GM19324 (cell line): ENCODE data around the gene ACTR8.

Experiments
- ATAC-seq: cut with Tn5 transposase; IDR thresholded peaks from one replicate; pipeline ENCODE4 v1.9.1; 2021; ENCODE audit warnings: mild to moderate bottlenecking, moderate library complexity; ENCODE audit not compliant: unreplicated experiment, low FRiP score

ACTR8 gene

DNA sequence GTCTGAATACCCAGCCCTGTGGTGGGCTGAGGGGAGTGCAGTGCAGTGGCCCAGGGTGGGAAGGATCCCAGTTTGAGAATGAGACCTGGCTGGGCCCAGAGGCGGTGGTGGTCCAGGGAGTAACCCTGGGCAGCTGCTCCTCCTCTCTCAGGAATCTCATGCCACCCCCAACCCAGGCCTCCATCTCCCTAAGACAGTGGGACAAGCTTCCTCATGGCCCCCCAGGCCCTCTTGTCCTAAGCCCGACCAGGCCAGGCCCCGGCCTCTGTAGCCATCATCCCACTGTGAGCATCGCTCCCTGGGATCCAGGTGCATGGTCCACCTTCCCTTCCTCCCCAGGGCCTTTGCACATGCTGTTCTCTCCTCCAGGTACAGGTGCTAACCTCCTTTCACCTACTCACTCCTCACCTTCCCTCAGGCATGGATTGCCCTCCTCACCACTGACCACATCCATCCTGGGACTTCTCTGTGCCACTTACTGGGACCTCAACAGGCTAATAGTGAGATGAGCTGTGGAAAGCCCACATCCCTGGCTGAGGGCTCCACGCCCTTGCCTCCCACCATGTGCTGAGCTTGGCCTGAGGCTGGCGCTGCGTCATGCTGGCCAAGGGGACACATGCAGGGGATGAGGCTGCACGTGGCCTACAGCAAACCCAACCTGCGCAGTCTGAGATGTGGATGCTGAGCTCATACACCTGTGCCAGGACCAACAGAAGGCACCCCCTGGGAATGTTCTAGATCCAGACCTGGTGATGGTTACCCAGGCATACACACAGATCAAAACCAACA, 45.7 kb downstream of the ACTR8 start:
- ATAC-seq: no peak

DNA sequence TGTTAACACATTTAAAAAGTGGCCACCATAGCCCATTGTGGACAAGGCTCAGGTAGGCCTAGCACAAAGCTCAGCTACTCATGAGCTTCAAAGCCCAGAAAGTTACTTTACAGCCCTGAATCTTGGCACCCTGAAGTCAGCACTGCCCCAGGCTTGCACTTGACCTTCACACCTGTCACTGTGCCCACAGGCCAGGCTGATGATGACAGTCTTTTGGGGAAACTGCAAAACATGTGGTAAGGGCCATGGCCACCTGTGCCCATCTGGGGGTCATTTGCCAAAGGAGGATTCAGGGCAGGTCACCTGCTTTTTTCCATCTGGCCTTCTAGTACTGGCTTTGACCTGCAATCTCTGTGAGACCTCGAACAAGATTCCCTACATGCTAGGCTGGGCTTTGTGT, 46.7 kb downstream of the ACTR8 start:
- no peak for ATAC-seq

DNA sequence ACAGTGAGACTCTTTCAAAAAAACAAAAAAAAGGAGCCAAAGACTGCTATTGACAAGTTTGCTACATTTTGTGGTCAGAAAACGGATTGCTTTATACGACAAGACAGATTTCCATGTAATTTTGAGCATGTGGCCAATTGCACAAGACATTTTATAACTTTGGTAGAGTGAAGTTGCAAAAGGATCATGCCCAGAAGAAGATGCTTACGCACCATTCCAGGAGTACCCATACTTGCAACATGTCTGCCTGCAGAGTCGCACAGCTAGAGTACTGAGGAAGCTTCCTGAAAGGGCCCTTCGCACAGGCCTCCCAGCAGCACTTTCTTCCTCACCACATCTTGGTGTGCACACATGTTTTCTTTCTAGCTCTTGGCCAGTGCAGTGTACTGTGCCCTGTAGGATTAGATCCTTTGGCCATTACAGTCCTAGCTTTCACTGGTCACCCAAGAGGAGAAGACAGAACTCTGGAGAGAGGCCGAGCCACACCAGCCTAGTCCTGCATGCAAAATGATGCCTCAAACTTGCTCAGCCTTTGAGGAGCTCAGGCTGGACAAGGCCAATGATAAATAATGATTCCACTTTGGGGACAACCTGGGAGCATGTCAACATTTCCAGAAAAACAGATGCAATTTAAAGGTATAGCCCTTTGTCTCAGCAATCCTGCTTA, 47.4 kb downstream of the ACTR8 start:
- ATAC-seq: no peak

DNA sequence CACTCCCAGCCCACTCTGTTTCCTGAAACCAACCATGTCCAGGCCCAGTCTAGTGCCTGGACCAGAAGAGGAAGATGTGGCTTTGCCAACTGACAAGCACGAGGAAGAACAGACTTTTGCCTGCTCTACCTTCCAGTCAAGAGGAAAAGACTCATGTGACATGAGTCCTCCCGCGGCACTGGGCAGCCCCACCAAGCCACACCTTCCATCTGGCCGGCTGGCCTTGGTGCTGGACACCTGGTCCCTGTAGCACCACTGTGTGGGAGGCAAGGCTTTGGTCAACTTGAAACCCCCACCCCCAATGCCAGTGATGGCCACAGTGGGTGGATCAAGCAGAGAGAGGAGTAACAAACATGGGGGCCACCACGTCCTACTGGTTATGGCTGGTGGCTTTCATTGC, 48.3 kb downstream of the ACTR8 start:
- ATAC-seq: no peak

DNA sequence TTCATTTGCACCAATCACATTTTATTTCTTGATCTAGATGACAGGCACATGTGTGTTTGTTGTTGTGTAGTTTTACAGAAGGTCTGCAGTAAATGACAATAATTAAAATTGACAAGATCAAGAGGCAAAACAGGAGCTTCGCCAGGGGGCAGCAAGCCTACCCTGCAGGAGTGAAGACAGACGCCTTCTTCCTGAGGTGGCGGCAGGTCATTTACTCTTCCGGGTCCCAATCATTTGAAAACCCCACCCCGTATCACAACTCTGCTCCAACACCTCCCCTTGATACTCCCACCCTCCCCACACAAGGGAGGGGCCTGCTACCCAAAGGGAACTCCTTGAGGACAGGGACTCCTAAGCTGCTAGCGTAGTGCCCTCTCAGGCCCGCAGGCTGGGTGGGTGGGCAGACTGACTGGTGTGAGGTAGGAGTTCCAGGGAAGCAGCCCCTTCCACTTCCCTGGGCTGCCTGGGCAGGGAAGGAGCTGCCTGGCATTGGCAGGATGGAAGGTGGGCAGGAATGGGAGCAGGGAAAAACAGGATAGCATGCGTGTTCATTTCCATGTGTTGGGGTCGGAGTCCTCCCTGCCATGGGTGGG, 48.8 kb downstream of the ACTR8 start:
- no peak for ATAC-seq

DNA sequence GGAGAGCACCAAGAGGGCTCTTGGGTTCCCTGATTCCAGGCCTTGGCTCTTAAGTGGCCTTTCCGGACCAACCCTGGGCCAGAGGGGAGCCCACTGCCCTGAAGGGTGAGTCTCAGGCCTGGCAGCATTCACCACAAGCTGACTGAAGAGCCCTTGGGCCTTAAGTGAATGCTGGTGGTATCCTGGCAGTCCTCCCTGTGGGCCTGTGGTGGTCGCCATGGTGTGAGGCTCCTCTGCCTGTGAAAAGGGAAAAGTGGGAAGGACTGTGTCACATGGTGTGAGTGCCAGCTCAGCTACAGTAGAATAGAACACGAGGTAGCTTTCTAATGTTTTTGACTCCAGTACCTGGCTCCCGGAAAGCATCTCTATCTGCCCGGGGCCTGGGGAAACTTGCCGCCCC, 51.0 kb downstream of the ACTR8 start:
- no peak for ATAC-seq

DNA sequence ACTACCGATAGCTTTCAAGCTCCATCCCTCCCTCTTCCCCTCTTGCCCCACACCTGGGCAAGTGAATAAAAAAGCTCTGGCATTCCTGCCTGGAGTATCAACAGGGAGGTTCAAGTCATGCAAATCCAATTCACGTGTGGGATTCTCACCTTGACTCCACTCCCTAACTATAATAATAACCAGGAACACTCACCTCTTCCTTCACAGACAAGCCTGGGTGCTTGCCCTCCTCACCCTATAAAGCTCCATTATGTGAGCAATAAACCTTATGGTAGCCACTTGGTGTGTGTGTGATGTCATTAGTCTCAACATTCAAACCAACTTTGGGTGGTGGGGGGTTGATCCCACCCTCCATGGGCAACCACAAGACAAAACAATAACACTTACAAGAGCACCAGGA, 52.3 kb downstream of the ACTR8 start:
- no peak for ATAC-seq

DNA sequence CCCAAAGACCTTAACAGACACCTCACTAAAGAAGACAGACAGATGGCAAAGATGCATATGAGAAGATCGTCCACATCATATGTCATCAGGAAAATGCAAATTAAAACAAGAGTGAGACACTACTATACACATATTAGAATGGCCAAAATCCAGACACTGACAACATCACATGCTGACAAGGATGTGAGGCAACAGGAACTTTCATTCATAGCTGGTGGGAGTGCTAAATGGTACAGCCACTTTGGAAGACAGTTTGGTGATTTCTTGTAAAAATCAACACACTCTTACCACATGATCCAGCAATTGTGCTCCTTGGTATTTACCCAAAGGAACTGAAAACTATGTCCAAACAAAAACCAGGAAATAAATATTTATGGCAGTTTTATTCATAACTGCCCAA, 53.4 kb downstream of the ACTR8 start:
- ATAC-seq: no peak

DNA sequence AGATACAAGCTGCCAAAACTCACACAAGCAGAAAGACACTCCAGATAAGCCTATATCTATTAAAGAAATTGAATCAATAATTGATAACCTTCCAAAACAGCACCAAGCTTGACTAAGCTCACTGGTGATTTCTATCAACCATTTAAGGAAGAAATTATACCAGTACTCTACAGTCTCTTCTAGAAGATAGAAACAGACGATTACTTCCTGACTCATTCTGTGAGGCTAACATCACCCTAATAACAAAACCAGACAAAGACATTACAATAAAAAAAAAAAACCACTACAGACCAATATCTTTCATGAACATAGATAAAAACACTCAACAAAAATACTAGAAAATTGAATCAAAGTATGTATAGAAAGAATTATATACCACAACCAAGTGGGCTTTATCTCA, 55.9 kb downstream of the ACTR8 start:
- no peak for ATAC-seq

DNA sequence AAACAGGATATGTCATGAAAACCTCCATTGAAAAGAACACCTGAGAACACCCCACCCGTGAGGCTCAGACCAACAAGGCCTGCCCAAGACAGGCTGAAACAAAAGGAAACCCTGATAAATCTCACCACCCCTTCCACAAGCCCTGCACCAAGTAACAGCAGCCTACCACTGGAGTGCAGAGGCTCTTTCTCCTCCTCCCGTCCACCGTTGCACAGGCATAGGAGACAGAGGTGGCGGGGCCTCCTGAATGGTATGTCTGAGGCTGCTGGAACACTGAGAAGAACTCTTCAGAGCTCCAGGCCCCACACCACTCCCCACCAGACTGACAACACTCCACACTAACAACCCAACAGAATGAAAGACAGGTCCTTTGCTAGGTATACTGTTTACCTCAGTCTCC, 57.2 kb downstream of the ACTR8 start:
- ATAC-seq: no peak

DNA sequence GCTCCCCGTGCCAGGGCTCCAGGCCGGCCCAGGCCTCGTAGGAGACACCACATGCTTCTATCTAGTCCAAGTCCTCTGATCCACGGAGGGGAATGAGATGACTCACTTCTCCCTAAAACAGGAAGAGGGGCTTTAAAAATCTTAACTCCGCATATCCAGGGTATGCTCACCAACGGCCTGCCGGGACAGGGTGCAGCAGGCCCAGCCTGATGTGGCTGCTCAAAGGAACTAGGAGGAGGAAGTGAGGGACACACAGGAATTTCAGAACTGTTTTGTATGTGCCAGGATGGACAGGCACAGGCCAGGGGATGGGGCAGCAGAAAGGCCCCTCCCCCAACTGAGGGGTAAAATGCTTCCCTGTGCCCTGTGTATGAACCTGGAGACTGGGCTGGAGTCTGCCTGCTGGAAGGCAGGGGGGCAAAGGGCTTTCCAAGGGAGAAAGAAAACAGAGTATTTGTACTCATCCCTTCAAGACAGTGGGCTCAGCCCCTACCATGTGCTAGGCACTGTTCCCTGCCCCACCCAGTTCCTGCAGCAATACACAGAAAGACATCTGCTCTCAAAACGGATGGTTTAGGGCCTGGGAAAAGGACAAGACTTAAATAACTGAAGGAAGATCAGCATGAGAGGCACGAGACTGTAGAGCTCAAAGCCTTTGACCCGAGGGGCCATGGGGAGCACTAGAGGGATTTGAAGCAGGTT, 57.8 kb downstream of the ACTR8 start:
- no peak for ATAC-seq

DNA sequence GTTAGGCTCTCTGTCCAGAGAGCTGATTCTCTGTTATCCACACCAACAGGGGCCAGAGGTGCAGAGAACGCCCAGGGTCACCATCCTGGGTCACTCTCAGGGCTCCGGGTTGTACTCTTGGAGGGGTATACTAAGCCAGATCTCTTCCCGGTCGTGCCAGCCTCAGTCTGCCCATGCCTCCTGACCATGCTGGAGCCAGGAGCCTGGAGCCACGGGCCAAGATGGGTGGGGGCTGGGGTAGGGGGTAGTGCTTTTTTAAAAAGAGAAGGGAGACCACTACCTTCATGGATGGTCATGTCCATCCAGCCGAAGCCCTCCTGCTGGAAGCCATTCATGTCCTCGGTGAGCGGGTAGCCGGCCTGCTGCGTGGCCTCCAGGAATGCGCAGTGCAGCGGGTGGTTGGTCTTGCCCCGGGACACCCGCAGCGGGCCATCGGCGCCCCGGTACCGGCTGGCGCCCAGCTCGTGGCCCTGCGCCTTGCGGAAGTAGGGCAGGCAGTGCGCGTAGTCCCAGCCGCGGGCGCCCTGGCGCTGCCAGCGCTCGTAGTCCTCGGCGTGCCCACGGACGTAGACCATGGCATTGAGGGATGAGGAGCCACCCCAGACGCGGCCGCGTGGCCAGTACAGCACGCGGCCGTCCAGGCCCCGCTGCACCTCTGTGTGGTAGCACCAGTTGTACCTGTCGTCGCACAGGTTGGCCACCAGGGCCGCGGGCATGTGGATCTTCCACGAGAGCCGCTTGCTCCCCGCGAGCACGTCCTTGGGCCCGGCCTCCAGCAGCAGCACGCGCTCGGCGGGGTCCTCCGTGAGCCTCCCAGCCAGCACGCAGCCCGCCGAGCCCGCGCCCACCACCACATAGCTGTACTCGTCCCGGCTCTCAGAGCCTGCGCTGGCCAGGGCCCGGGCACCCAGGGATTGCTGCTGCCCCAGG, 58.7 kb downstream of the ACTR8 start:
- ATAC-seq: no peak

DNA sequence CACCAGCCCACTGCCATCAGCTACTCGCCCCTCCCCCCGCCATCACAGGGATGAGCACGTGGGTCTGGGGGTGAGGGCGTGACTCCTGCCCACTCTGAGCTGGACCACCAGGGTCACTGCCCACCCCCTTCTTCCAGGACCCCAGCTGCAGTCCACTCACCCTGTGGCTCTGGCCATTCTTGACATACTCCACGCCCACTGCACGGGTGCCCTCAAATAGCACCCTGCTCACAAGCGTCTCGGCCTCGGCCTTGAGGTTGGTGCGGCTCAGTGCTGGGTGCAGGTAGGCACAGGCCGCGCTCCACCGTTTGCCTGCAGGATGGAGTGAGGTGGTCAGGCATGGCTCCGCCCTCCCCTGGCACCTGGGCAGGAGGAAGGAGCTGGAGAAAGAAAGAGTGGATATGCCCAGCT, 59.6 kb downstream of the ACTR8 start:
- ATAC-seq: no peak

DNA sequence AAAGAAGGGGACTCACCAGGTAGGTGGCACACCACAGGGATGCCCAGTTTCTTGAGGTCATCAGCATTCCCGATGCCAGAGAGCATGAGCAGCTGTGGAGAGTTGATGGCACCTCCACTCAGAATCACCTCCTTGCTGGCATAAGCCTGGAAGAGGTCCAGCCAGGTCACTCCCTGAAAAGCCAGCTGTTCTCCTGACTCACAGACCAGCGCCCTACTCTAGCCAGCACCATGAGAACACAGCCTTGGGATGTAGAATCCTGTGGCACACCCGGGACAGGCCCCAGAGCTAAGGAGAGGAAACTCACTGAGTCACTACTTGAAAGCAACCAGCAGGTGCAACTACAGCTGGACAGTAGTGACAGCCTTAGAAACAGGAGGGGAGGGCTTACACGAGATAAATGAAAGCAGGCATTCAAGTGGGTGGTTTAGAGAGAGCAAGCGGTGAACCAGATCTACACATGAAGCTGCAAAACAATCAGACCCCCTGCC, 60.3 kb downstream of the ACTR8 start:
- ATAC-seq: no peak

DNA sequence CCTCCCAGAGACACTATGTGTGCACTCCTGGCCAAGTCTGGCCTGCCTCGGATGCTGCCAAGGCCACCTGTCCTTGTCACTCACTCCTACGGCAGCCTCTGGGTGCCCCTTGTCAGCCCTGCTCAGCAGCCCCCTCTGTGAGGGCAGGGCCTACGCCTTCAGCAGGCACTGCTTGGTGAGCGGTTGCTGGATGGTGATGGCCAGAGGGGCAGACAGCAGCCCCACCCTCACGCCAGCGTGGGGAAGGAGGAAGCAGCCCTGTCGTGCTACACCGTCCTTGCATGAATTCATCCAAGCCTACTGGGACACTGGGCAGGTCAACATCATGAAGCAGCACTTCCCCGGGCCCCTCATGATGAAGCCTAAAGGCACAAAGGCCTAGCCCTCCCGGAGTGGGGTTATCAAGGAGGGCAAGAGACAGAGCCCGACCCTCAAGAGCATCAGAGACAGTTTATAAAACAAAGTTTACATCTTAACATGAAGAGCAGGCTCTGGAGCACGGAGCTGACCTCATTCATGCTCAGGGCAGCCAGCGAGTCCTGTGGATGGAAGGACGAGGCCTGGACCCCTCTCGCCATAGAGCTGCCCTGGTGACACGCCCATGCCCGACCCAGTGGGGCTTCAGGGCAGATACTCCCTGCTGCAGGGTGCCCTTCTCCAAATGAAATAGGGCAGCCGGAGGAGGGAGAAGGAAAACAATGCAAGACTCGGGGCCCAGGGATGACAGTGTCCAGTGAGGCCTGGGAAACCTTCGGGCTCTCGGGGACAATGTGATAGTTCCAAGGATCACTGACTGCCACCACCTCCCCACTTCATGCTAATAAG, 61.0 kb downstream of the ACTR8 start:
- no peak for ATAC-seq

DNA sequence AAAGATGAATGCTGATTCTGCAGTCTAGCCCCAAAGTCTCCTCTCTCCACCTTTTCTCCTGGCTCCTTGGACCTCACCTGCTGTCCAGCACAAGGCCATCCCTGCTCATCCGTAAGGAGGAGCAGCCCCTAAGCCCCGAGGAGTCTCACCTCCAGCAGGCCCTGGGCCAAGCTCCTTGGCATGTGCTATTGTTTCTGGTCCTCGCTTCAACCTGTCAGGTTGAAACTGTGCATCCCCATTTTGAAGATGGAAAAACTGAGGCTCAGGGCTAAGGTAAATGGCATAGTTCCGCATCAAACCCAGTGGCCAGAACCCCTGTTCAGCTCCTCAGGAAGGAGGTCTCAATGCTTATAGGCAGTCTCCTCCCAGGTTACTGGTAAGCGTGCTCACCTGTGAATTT, 61.9 kb downstream of the ACTR8 start:
- no peak for ATAC-seq

DNA sequence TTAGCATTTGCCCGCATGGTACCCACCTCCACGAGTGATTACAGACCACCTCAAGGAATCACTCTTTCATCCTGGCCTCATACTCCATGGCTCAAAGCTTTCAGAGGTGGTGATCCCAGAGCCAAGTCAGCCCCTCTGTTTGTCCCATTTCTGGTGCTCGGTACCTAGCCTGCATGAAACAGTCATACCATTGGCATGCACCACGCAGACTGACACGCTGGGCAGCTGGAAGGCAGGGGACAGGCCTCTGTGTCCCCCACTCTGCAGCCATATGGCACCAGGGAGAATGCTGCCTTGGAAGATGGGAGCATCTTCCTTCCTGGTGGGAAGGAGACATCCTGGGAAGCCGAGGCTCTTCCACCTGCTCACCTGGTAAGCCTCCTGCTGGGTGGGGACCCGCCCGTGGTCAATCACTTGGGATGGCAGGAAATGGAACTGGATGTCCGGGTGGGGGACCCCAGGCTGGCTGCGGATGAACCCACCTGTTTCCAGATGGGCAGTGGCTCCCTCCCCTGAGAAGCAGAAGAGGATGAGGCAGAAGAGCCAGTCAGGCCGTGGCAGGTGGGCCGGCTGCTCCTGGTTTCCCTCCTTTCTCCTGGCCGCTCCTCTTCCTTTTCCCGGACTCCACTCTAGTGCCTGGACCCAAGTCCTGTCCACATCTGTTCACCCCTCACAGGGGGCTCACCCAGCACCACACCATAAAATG, 62.6 kb downstream of the ACTR8 start:
- no peak for ATAC-seq
